ENCODE results near the gene ADGRF3.
A peak's percentile ranks its signal among the peaks of the same experiment; 100 is the strongest.

ADGRF3 gene

DNA sequence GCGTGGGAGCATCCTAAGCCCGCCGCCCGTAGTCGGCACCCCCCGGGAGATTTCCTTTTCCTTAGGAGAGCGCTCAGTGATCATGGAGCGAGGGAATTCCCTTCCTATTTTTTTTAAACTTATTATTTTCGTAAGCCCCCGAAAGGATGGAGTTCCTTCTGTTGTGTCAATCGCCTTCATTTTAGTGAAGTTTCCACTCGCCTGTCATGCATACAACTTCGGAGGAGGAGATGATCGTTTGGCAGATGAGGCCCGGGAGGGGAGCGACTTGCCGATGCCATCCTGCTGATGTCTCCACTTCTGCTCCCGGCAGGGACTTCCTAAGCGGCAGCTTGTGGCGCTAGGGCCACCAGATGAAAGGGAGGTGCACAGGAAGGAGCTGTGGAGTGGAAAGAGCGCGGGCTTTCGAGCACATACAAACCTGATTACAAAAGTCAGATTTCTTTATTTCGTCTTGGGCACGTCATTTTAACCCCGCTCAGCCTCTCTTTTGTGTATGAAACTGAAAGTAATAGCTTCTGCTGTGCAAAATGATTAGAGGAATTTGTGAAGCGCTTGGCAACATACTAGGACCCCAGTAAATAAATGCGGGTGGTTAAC, at the start of gene ADGRF3:
Gene ADGRF3 (minus strand): TSS at position 336 of the 600 bp plus-strand sequence. CDS start 555 bp downstream, outside the sequence.
- TF ChIP-seq EZH2phosphoT487 (IDR thresholded peaks at IDR 0.05; ENCODE audit: low read length): no peak
- TF ChIP-seq CTCF (IDR thresholded peaks at IDR 0.05; ENCODE audit: low read length): no peak
- TF ChIP-seq EZH2 (optimal IDR thresholded peaks at IDR 0.05; ENCODE audit: low read depth, low read length): no peak
- H3K4me2 ChIP-seq (ENCODE audit: low read depth, low read length): peak within 1 kb of the TSS; percentile 93
- H3K79me2 ChIP-seq (ENCODE audit: low read length): peaks cover 78% of the 10 kb centered on the region
- H3K9me3 ChIP-seq (replicated peaks; ENCODE audit: insufficient read depth, low read length): no peaks in the 10 kb centered on the region
- H3K4me3 ChIP-seq (ENCODE audit: low read length): peak within 1 kb of the TSS; percentile 88
- DNase-seq: peak; percentile 63
- peak within 1 kb of the TSS; percentile 84 for H3K27ac ChIP-seq (ENCODE audit: low read length)
- no peaks in the 10 kb centered on the region; the same call in 1 of the 2 replicates for H4K20me1 ChIP-seq (ENCODE audit: insufficient read depth, low read length)
- no peaks in the 10 kb centered on the region for H3K27me3 ChIP-seq (replicated peaks; ENCODE audit: insufficient read depth, low read length)
- H3K36me3 ChIP-seq (replicated peaks; ENCODE audit: insufficient read depth, low read length): no peaks in the 10 kb centered on the region; the same call in 1 of the 2 replicates
- H3K9ac ChIP-seq (ENCODE audit: low read length): peak within 1 kb of the TSS; percentile 90
- H3K4me1 ChIP-seq (ENCODE audit: low read length): peaks cover 19% of the 10 kb centered on the region
- peak within 1 kb of the TSS; percentile 73 for H2AFZ ChIP-seq (ENCODE audit: low read length)
- no peaks in the 10 kb centered on the region for H3K9me2 ChIP-seq (replicated peaks; ENCODE audit: insufficient read depth, low read length)
- H3F3A ChIP-seq (ENCODE audit: insufficient read depth, low read length): peaks cover 11% of the 10 kb centered on the region

- no peak overlapping the region for H3K9ac ChIP-seq (ENCODE audit: low read length)
- H3K27me3 ChIP-seq (replicated peaks; ENCODE audit: insufficient read depth, low read length): no peaks in the 10 kb centered on the region
- H3K4me1 ChIP-seq (ENCODE audit: low read length): peaks cover 4% of the 10 kb centered on the region; the same call in 1 of the 2 replicates
- no peaks in the 10 kb centered on the region; the same call in 1 of the 2 replicates for H3K36me3 ChIP-seq (replicated peaks; ENCODE audit: insufficient read depth, low read length)
- TF ChIP-seq EZH2 (optimal IDR thresholded peaks at IDR 0.05; ENCODE audit: low read depth, low read length): no peak
- TF ChIP-seq CTCF (IDR thresholded peaks at IDR 0.05; ENCODE audit: low read length): no peak
- TF ChIP-seq EZH2phosphoT487 (IDR thresholded peaks at IDR 0.05; ENCODE audit: low read length): no peak
- no peak overlapping the region for H2AFZ ChIP-seq (ENCODE audit: low read length)
- H3K4me3 ChIP-seq (ENCODE audit: low read length): no peak overlapping the region
- DNase-seq: no peak
- no peaks in the 10 kb centered on the region; the same call in 1 of the 2 replicates for H4K20me1 ChIP-seq (ENCODE audit: insufficient read depth, low read length)
- H3K4me2 ChIP-seq (ENCODE audit: low read depth, low read length): no peak overlapping the region
- H3F3A ChIP-seq (ENCODE audit: insufficient read depth, low read length): 0 out of 2 replicates have a peak, but pooled peaks cover 3% of the 10 kb centered on the region
- no peak overlapping the region for H3K27ac ChIP-seq (ENCODE audit: low read length)
- no peaks in the 10 kb centered on the region for H3K9me3 ChIP-seq (replicated peaks; ENCODE audit: insufficient read depth, low read length)
- H3K9me2 ChIP-seq (replicated peaks; ENCODE audit: insufficient read depth, low read length): no peaks in the 10 kb centered on the region
- H3K79me2 ChIP-seq (ENCODE audit: low read length): no peaks in the 10 kb centered on the region
Observed at GRCh38 chr2:26395394-26395793, 48.8 kb upstream of the ADGRF3 start.

DNA sequence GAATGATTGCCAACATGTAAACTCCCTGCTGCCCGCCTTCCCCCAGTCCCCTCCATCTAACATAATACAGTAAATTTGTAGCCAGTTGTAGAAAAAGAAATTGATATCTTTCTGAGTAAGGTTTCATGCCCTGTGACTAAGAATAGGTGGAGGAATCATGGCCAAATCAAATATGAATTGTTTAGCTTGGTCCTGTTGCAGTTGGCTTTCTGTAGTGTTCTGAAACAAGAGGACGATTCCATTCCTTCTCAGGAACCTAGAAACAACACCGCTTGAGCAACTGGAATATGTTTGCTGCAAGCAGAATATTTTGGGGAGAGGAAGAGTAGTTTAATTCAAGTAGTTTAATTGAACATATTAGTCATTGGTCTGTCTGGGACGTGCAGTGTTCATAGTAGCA, 48.1 kb upstream of the ADGRF3 start:
- DNase-seq: no peak
- H3K9me2 ChIP-seq (replicated peaks; ENCODE audit: insufficient read depth, low read length): no peaks in the 10 kb centered on the region
- TF ChIP-seq EZH2 (optimal IDR thresholded peaks at IDR 0.05; ENCODE audit: low read depth, low read length) (no peak), EZH2phosphoT487 (IDR thresholded peaks at IDR 0.05; ENCODE audit: low read length) (no peak), CTCF (IDR thresholded peaks at IDR 0.05; ENCODE audit: low read length) (no peak)

More for the DNA sequence above, 48.1 kb upstream of the ADGRF3 start:
- H3K9ac ChIP-seq (ENCODE audit: low read length): no peak overlapping the region
- peaks cover 4% of the 10 kb centered on the region; the same call in 1 of the 2 replicates for H3K4me1 ChIP-seq (ENCODE audit: low read length)
- no peaks in the 10 kb centered on the region; the same call in 1 of the 2 replicates for H4K20me1 ChIP-seq (ENCODE audit: insufficient read depth, low read length)
- no peak overlapping the region for H2AFZ ChIP-seq (ENCODE audit: low read length)
- no peak overlapping the region for H3K27ac ChIP-seq (ENCODE audit: low read length)
- H3K4me2 ChIP-seq (ENCODE audit: low read depth, low read length): no peak overlapping the region
- no peaks in the 10 kb centered on the region; the same call in 1 of the 2 replicates for H3K36me3 ChIP-seq (replicated peaks; ENCODE audit: insufficient read depth, low read length)
- no peak overlapping the region for H3K4me3 ChIP-seq (ENCODE audit: low read length)
- 0 out of 2 replicates have a peak, but pooled peaks cover 3% of the 10 kb centered on the region for H3F3A ChIP-seq (ENCODE audit: insufficient read depth, low read length)
- no peaks in the 10 kb centered on the region for H3K27me3 ChIP-seq (replicated peaks; ENCODE audit: insufficient read depth, low read length)
- H3K79me2 ChIP-seq (ENCODE audit: low read length): no peaks in the 10 kb centered on the region
- no peaks in the 10 kb centered on the region for H3K9me3 ChIP-seq (replicated peaks; ENCODE audit: insufficient read depth, low read length)
